GM18867 (cell line): ENCODE data around the gene TAC4.
A peak's percentile ranks its signal among the peaks of the same experiment; 100 is the strongest.

Experiments
- ATAC-seq: cut with Tn5 transposase; IDR thresholded peaks from one replicate; pipeline ENCODE4 v1.9.1; 2021; ENCODE audit warnings: mild to moderate bottlenecking, moderate library complexity; ENCODE audit not compliant: unreplicated experiment

The TAC4 gene

DNA sequence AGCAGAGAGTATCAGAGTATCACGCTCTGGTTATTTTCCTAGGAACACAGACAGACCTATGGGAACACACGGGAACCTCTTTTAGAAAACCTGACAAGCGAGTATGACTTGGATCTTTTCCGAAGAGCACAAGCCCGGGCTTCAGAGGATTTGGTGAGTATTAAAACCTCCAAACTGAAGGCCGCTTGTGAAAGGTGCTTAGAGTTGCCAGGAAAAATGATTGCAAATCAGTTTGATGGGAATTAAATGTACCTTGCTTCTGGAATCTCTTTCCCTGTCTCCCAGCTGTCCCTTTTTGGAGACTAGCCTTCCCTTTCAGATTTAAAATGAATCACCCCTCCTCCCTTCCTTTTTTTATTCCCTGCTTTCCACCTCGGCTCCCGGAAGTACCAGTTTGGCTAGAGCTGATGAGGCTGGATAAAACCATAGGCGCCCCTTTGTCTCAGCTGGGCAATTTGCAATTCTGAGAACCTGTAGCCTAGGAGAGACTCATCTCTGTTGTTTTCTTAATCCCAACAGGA, 32.0 kb downstream of the TAC4 start:
- ATAC-seq: no peak

DNA sequence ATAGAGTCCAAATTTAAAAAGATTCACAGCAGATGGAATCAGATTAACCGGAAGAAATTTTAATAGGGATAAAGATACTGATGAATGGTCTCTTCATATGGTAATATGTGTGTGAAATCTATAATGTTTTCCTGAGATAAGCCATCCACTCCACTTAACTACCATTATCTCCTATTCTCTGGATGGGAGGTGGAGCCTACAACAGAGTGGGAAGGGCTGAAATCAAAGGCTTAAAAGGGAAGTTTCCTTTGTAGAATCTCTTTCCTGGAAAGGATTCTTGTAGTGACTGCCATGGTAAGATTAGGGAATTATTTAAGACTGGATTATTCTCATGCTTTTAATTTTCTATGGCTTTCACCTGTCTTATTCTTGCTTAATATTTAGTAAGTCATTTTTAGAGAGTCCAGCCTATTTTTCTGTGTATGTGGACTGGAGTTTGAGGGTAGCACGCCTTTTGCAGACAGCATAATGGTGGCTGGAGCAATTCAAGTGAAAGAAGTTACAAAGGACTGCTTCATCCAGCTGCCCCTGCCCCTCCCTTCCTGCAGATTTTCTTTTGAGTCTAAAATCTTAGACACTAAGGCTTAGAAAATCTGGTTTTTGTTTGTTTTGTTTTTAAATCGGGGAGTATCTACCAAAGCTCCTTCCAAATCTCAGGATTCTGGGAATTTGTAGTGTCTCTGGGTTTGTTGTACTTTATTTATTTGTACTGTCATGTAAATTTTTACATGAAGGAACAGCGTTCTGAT, 32.9 kb downstream of the TAC4 start:
- no peak for ATAC-seq

DNA sequence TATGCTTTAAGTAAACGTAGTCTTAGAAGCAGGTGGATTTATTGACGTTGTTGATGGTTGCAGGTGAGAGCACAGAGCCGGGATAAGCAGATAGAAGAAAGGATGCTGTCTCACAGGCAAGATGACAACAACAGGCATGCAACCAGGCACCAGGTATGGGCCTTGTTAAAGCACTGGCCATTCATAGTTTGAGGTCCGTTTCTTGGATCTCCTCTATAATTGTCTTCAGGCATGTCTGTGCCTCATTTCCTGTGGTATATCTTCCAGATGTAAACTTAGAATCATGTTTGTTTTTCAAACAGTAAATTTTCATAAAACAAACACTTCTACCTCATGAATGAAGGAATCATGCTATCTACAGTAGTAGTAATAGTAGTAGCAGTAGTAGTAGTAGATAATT, 38.8 kb downstream of the TAC4 start:
- no peak for ATAC-seq

DNA sequence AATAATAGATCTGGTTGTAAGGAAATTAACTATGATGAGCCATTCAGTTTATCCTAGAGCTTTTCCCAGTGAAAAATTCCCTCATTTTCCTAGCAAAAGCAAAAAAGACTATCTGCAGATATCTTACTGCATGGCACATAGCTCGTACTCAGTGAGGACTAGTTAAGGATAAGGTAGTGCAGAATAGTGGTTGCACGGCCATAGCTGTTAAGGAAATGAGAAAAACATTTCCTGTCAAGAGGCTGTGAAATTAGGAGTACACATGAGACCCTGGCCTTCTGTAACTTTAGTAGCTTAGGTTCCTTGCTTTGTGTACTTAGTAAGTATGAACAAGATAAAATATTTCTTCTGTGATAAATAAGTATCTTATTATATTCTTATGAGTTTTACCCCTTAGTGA, 49.1 kb downstream of the TAC4 start:
- ATAC-seq: no peak

DNA sequence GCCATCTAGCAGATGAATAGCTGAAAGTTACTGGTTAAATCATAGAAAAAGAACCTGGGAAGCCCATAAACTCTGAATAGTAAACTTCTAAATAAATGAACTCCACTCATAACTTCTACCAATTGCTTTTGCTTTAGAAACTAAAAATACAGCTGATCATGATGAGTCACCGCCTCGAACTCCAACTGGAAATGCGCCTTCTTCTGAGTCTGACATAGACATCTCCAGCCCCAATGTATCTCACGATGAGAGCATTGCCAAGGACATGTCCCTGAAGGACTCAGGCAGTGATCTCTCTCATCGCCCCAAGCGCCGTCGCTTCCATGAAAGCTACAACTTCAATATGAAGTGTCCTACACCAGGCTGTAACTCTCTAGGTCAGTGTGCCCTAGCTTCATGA, 49.7 kb downstream of the TAC4 start:
- no peak for ATAC-seq

DNA sequence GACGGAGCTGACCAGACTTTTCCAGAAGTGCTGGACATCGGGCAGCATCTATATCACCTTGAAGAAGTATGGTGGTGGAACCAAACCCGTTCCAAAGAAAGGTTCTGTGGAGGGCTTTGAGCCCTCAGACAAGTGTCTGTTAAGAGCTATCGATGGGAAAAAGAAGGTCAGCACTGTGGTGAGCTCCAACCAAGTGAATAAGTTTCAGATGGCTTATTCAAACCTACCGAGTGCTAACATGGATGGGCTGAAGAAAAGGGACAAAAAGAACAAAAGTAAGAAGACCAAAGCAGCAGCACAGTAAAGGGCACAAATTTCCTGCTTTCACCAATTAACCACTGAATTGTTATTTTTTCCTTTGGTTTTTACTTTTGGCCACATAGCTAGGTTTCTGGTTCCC, 52.5 kb downstream of the TAC4 start:
- no peak for ATAC-seq

DNA sequence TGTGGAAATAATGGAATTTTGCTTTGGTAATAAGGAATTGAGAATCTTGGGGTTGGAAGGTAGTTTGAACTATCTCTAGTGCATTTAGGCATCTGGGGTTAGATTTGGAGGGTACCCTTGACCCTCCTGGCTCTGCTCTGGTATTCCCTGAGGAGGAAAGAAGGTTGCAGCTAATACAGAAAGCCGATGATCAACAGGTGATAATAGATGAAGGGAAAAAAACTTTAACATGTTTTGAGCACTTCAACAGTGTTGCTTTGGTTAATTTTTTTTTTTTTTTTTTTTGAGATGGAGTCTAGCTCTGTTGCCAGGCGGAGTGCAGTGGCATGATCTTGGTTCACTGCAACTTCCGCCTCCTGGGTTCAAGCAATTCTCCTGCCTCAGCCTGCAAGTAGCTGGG, 54.6 kb downstream of the TAC4 start:
- ATAC-seq: no peak

DNA sequence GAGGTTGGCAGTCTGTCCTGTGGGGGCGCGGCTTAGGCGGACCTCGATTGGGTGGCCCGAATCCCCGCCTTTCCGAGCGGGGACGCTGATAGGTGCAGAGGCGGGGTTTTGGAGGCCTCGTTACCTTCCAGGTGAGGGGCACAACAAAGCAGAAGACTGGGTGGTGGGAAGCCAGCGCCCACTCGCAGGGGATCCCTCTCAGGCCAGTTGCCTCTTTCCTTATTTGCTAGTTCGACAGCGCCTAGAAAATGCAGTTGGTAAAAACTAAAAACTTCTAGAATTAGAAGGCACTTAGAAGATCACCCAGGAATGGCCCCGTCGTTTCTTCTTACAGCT, 58.7 kb downstream of the TAC4 start:
- ATAC-seq: no peak

DNA sequence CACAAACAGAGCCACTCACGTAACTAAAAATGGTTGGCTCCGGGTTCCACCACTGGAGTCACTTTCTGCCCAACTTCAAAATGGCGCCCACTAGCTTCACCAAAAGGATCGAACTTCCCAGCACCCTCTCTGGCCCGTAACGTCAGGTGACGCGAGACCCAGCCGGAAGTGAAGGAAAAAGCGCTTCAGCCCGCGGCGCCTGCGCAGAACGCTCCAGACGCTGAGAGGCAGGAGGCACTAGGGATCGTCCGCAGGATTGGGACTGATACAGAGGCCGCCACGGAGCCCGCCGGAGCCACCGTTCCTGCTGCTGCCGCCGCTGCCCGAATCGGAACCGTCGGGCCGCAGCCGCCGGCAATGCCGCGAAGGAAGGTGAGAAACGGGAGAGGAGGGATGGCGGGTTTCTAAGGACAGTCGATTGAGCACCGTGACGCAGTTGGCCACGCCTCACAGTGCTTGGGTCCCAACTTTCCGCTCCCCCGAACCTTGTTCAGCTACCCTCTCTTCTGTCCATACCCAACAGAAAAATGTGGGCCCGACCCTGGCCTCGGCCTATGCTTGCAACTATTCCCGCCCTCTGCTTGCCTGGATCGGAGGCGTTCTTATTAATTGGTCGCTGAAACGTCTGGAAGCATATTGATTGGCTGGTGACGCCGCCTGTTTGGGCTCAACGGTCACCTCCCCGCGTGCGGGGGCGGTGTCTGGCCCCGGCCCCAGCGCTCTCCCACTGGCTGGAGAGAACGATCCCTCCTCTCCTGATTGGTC, 59.2 kb downstream of the TAC4 start, which contains the start of gene KAT7:
TSS of gene KAT7 (plus strand) at position 204 of the 765 bp plus-strand sequence. CDS start at position 358, 154 bp downstream.
- ATAC-seq: peak; percentile 91
